Kidney epithelial cell (primary cell): ENCODE results near the gene APOD. TPM values are rescaled to one million over a fixed set of nuclear protein-coding genes. Genes with fewer than 3 reads are reported as not detected.

Source experiments
- DNase-seq: peaks from one replicate; pipeline ENCODE4 v3.0.0-alpha.2; 2010; ENCODE audit warnings: low read depth
- H3K27me3 ChIP-seq: 2 replicates; pipeline ENCODE4 v1.6.0; 2011; ENCODE audit warnings: low read length; ENCODE audit not compliant: control insufficient read depth, insufficient read depth
- H3K36me3 ChIP-seq: 2 replicates; pipeline ENCODE4 v1.5.1; 2011; ENCODE audit warnings: low read length; ENCODE audit not compliant: control insufficient read depth, insufficient read depth
- H3K4me3 ChIP-seq: 2 replicates; pipeline ENCODE4 v1.5.1; 2011; ENCODE audit warnings: low read depth, mild to moderate bottlenecking, control low read depth, low read length
- total RNA-seq: library from RNA; depleted of rRNA; stranded (reverse); fragments of >200 nt; gene quantifications from 2 replicates; pipeline ENCODE4 v1.2.3, GENCODE V29; 2015
- TF ChIP-seq, protein P1 (sequence below): IDR thresholded peaks from 2 replicates; pipeline ENCODE4 v1.5.1; 2011; ENCODE audit warnings: mild to moderate bottlenecking, moderate library complexity, low read length, control low read depth, inconsistent platforms; ENCODE audit not compliant: insufficient read depth, poor library complexity, severe bottlenecking

The APOD gene
- total RNA-seq, 1 donor from 2014 or later = not detected

- TF ChIP-seq, protein P1, sequence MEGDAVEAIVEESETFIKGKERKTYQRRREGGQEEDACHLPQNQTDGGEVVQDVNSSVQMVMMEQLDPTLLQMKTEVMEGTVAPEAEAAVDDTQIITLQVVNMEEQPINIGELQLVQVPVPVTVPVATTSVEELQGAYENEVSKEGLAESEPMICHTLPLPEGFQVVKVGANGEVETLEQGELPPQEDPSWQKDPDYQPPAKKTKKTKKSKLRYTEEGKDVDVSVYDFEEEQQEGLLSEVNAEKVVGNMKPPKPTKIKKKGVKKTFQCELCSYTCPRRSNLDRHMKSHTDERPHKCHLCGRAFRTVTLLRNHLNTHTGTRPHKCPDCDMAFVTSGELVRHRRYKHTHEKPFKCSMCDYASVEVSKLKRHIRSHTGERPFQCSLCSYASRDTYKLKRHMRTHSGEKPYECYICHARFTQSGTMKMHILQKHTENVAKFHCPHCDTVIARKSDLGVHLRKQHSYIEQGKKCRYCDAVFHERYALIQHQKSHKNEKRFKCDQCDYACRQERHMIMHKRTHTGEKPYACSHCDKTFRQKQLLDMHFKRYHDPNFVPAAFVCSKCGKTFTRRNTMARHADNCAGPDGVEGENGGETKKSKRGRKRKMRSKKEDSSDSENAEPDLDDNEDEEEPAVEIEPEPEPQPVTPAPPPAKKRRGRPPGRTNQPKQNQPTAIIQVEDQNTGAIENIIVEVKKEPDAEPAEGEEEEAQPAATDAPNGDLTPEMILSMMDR = no peak
- no peaks in the 10 kb centered on the region for H3K27me3 ChIP-seq
- no peaks in the 10 kb centered on the region for H3K36me3 ChIP-seq
- no peak for DNase-seq
- no peak overlapping the region for H3K4me3 ChIP-seq
These were observed 12.8 kb downstream of the APOD start for GRCh38 chr3:195570912-195571311.

GRCh38 chr3:195570344-195570743 lies 13.4 kb downstream of the APOD start:
- Histone ChIP-seq H3K36me3 (no peaks in the 10 kb centered on the region), H3K4me3 (no peak overlapping the region), H3K27me3 (no peaks in the 10 kb centered on the region)
- no peak for DNase-seq
- TF ChIP-seq, protein P1 = no peak

- Histone ChIP-seq H3K36me3 (no peaks in the 10 kb centered on the region), H3K27me3 (no peaks in the 10 kb centered on the region), H3K4me3 (no peak overlapping the region)
- no peak for DNase-seq
- TF ChIP-seq, protein P1 = no peak
These were observed 15.1 kb downstream of the APOD start for GRCh38 chr3:195568630-195569029.

DNA sequence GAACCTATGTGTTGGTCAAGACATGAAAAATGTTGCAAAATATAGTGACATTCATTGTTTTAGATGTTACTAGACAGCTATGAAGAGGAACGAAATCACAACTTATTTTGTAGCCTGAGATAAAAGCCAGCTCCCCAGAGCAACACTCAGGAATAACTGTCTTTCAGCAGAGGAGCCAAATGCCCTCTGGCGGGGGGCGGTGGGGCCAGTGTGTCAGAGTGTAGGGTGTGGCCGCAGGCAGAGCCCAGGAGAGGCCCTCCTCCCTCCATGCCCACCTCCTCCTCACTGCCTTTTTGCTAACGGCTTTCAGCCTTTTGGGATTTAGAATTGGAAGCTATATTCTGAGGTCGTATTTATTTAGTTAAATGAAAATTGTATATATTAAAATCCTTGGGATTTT lies 16.9 kb downstream of the APOD start:
- no peak for DNase-seq
- no peak overlapping the region for H3K4me3 ChIP-seq
- no peaks in the 10 kb centered on the region for H3K36me3 ChIP-seq
- TF ChIP-seq, protein P1 = no peak
- H3K27me3 ChIP-seq = no peaks in the 10 kb centered on the region

DNA sequence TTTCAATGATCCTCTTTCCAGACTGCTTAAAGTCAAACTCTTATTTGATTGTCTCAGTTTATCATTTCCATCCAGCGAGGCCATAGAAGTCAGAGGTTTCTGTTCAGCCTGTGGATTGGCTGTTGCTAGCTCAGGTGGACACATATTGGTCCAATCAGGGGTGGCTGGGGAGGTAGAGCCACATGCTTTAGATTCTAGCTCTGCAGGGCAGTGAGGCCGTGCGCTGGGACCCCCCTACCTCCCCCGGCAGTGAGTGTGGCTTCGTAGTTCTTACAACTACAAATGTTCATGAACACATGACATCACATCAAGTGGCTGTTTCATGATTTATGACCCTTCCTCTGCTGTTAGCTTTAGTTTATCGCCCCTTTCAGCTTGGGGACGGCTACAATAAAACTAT lies 18.0 kb downstream of the APOD start:
- Histone ChIP-seq H3K27me3 (no peaks in the 10 kb centered on the region), H3K4me3 (no peak overlapping the region), H3K36me3 (no peaks in the 10 kb centered on the region)
- TF ChIP-seq, protein P1 = no peak
- no peak for DNase-seq

- Histone ChIP-seq H3K4me3 (no peak overlapping the region), H3K36me3 (no peaks in the 10 kb centered on the region), H3K27me3 (no peaks in the 10 kb centered on the region)
- TF ChIP-seq, protein P1 = no peak
- DNase-seq = no peak
These were observed 20.4 kb downstream of the APOD start for GRCh38 chr3:195563317-195563716.
